Measurements from ENCODE around the gene COL6A2.

COL6A2 gene

GRCh38 chr21:46178961-46179360, 81.0 kb downstream of the COL6A2 start:
- DNase-seq, result no peak
